Stimulated activated CD4-positive, alpha-beta T cell treated with anti-CD3 and anti-CD28 coated beads, Interleukin-12 subunit alpha, Interleukin-12 subunit beta, amount 100 ng/mL, for 48 hours (primary cell): ENCODE measurements around the gene ZNF234.
"Not testable (repeated sequence)": the region's sequence is repeated elsewhere in the genome, so short reads cannot be mapped to it uniquely, and the experiment has no call there.

Experiments
- DNase-seq, 3 donors: peaks; one replicate each; pipeline ENCODE4 v3.0.0-alpha.2; 2020; ENCODE audit warnings: low read depth in 2 of 3, low spot score in 1 of 3

ZNF234 gene

GRCh38 chr19:44180968-44181367, 39.6 kb downstream of the ZNF234 start:
- no peak for DNase-seq

GRCh38 chr19:44182145-44182544, 40.8 kb downstream of the ZNF234 start:
- DNase-seq, result no peak

- no peak for DNase-seq
Measured at GRCh38 chr19:44190020-44190419, 48.7 kb downstream of the ZNF234 start.

- no peak for DNase-seq
Measured at GRCh38 chr19:44192127-44192526, 50.8 kb downstream of the ZNF234 start.

- no peak for DNase-seq
Measured at GRCh38 chr19:44196772-44197171, 55.4 kb downstream of the ZNF234 start.

- DNase-seq, result no peak
Measured at GRCh38 chr19:44202470-44202869, 61.1 kb downstream of the ZNF234 start.

GRCh38 chr19:44202974-44203373, 61.6 kb downstream of the ZNF234 start:
- no peak for DNase-seq

GRCh38 chr19:44203877-44204276, 62.5 kb downstream of the ZNF234 start:
- not testable (repeated sequence) for DNase-seq

- DNase-seq, result no peak
Measured at GRCh38 chr19:44204772-44205171, 63.4 kb downstream of the ZNF234 start.

- DNase-seq, result peak; percentile 67 to 72 (median 71)
Measured at GRCh38 chr19:44207126-44207803, 65.9 kb downstream of the ZNF234 start.
